Heart left ventricle (tissue), 16 donors: ENCODE results near the gene KREMEN1. TPM values are rescaled to one million over a fixed set of nuclear protein-coding genes. Genes with fewer than 3 reads are reported as not detected.

Experiments used
- ATAC-seq, 4 donors: fragments of 200-7000 bp; cut with Tn5 transposase; one replicate each; pipeline ENCODE4 v1.9.1; 2020 to 2022; ENCODE audit warnings: moderate library complexity in 4 of 4, mild to moderate bottlenecking in 3 of 4, moderate number of reproducible peaks in 1 of 4
- DNase-seq, 5 donors: peaks; one replicate each; pipeline ENCODE4 v3.0.0-alpha.2; 2020
- H3K27ac ChIP-seq, 12 donors: fragments of 200-600 bp; sonication (generic) in 4 of 12; one replicate each; pipeline versions ENCODE4 v1.5.0 to v1.8.0; 2016 to 2022; ENCODE audit warnings: mild to moderate bottlenecking in 2 of 12
- H3K27me3 ChIP-seq, 9 donors: fragments of 200-600 bp; sonication (generic) in 2 of 9; one replicate each; pipeline versions ENCODE4 v1.5.1 to v1.8.0; 2016 to 2022; ENCODE audit warnings: mild to moderate bottlenecking in 3 of 9
- H3K36me3 ChIP-seq, 9 donors: fragments of 200-600 bp; sonication (generic) in 2 of 9; one replicate each; pipeline versions ENCODE4 v1.5.0 to v1.8.0; 2018 to 2022; ENCODE audit warnings: mild to moderate bottlenecking in 2 of 9
- H3K4me1 ChIP-seq, 12 donors: fragments of 200-600 bp; sonication (generic) in 4 of 12; one replicate each; pipeline versions ENCODE4 v1.5.0 to v1.8.0; 2016 to 2022; ENCODE audit warnings: mild to moderate bottlenecking in 3 of 12
- H3K4me3 ChIP-seq, 12 donors: fragments of 200-600 bp; sonication (generic) in 4 of 12; one replicate each; pipeline versions ENCODE4 v1.5.0 to v1.8.0; 2017 to 2022; ENCODE audit warnings: mild to moderate bottlenecking in 9 of 12, moderate library complexity in 4 of 12
- H3K9me3 ChIP-seq, 12 donors: fragments of 200-600 bp; sonication (generic) in 4 of 12; one replicate each; pipeline versions ENCODE4 v1.5.0 to v1.8.0; 2016 to 2022; ENCODE audit warnings: mild to moderate bottlenecking in 1 of 12
- CTCF ChIP-seq, 12 donors: fragments of 200-600 bp; sonication (generic) in 4 of 12; IDR thresholded peaks; one replicate each; pipeline versions ENCODE4 v1.5.0 to v1.8.0; 2018 to 2022; ENCODE audit warnings: antibody characterized with exemption in 12 of 12, mild to moderate bottlenecking in 5 of 12
- POLR2A ChIP-seq, 2 donors: fragments of 450-650 bp; IDR thresholded peaks; one replicate each; pipeline ENCODE4 v1.6.1; 2017; ENCODE audit warnings: antibody characterized with exemption in 2 of 2, mild to moderate bottlenecking in 2 of 2, moderate library complexity in 2 of 2
- WGBS, 4 donors: extraction: QIAGEN DNeasy Blood & Tissue Kit in 2 of 4; methylation state at CpG; one replicate each; pipeline versions ENCODE4 v1.1.5 to v1.1.7; 2013 to 2018; 5-methylcytosine and 5-hydroxymethylcytosine counted together
- intact Hi-C, 10 donors: fragments of 100-400 bp; cut with DNase I; formaldehyde crosslinking; loops; one replicate each; pipeline versions ENCODE4 v1.11.1 to v1.14.2; 2022
- polyA plus RNA-seq, 2 donors: library from polyadenylated mRNA; stranded (reverse); fragments of 200-250 nt; gene quantifications; one replicate each; pipeline ENCODE4 v1.2.3, GENCODE V29; 2013
- total RNA-seq, 9 donors: library from RNA; depleted of rRNA in 2 of 9; stranded (reverse); fragments of >200 nt in 2 of 9; fragmentation: NEBNext Ultra II Directional in 3 of 9; extraction: Animal tissue kit (Norgen Biotek cat#: 25700) in 3 of 9; gene quantifications; one replicate each; pipeline versions ENCODE4 v1.1.0 to v1.2.4, GENCODE V29; 2016 to 2023
- donor health status: ischemic (EF 13 %, LVEDD 7.1; RV severe dilation, severe dysfunction).
- donor health status: healthy with polysubstance abuse.
- donor health status: DM: no; HTN: yes; CAD: no.
- donor health status: DM: no; HTN: no; CAD: no.
- donor health status: ischemic (EF 25% LVEDD 6.9; RV normal size, moderate dysfunction).
- donor health status: ischemic (EF 25% LVEDD 5.7; RV mildly dilated, moderate dysfunction).
- donor health status: healthy.
- donor health status: DM: yes; HTN: yes; CAD: no.
- donor health status: ischemic (EF 35%, LVEDD 5.7; RV mildly dilated, moderate dysfunction).
- donor health status: nonischemic (EF 11% LVEDD 7.7; RV severe dilation, severe dysfunction).
- donor health status: DM: yes; HTN: yes; CAD: no.
- donor health status: PGD.
- donor health status: ischemic (EF 29% LVEDD 5.4; RV normal size, mild dysfunction).
- donor health status: nonischemic (EF 23%, LVEDD 6.1; RV moderate dilation, normal function).

KREMEN1 gene
- total and polyA plus RNA-seq, 11 donors: 24.3 to 67.8 (median 36.4) TPM

- H3K36me3 ChIP-seq: no peaks in the 10 kb centered on the region
- peak overlapping the region; percentile 8 to 85 (median 74) for H3K27ac ChIP-seq
- H3K9me3 ChIP-seq: no peaks in the 10 kb centered on the region
- H3K4me3 ChIP-seq: peak overlapping the region; percentile 22 to 60 (median 54)
- DNase-seq (peak; percentile 80 to 88 (median 83)), ATAC-seq (peak; percentile 77 to 90 (median 88))
- peaks cover 0 to 30% (median 15%) of the 10 kb centered on the region in 12 donors for H3K4me1 ChIP-seq
- intact Hi-C loops: loop anchor here in 5 of 10 donors (1.0 to 10.0 kb wide), 5 partner anchors 25 to 426 kb away; partner anchors contain the start of gene ZNRF3 (in 3 of the 5)
- TF ChIP-seq POLR2A (IDR thresholded peaks at IDR 0.05): no peak
- TF ChIP-seq CTCF (IDR thresholded peaks at IDR 0.05): no peak
- peaks cover 0 to 8% (median 0%) of the 10 kb centered on the region in 9 donors for H3K27me3 ChIP-seq
- 8 to 14% (median 9%) methylated on average over 21 to 32 of the region's 32 CpGs for WGBS, 4 donors
Measured at GRCh38 chr22:29030618-29031226, 42.1 kb upstream of the KREMEN1 start.

GRCh38 chr22:29031227-29032011 lies 41.4 kb upstream of the KREMEN1 start:
- H3K4me3 ChIP-seq: peak overlapping the region in 10 of 12 donors; percentile 34 to 60 (median 56)
- DNase-seq (peak in 4 of 5 donors; percentile 39 to 69 (median 50)), ATAC-seq (peak; percentile 59 to 85 (median 84))
- H3K36me3 ChIP-seq: no peaks in the 10 kb centered on the region
- H3K27ac ChIP-seq: peak overlapping the region; percentile 8 to 85 (median 74)
- peaks cover 0 to 8% (median 0%) of the 10 kb centered on the region in 9 donors for H3K27me3 ChIP-seq
- peak in 2 of 12 donors; percentile 7 to 9 for TF ChIP-seq CTCF (IDR thresholded peaks at IDR 0.05)
- TF ChIP-seq POLR2A (IDR thresholded peaks at IDR 0.05): no peak
- H3K9me3 ChIP-seq: no peaks in the 10 kb centered on the region
- intact Hi-C loops: loop anchor here in 4 of 10 donors (2.0 to 10.0 kb wide), 3 partner anchors 113 to 427 kb away; partner anchors contain the start of gene ZNRF3 (in 3 of the 4)
- WGBS, 4 donors: 47 to 59% (median 53%) methylated on average over 18 of the region's 18 CpGs
- H3K4me1 ChIP-seq: peaks cover 0 to 30% (median 15%) of the 10 kb centered on the region in 12 donors

GRCh38 chr22:29032014-29032475 lies 40.8 kb upstream of the KREMEN1 start:
- no peak overlapping the region for H3K4me3 ChIP-seq
- intact Hi-C loops: loop anchor here in 4 of 10 donors (10.0 kb wide), 2 partner anchors 147 to 427 kb away; partner anchors contain the start of gene ZNRF3 (in 3 of the 4)
- TF ChIP-seq POLR2A (IDR thresholded peaks at IDR 0.05): no peak
- no peak for TF ChIP-seq CTCF (IDR thresholded peaks at IDR 0.05)
- 80 to 86% (median 85%) methylated on average over 6 to 8 of the region's 8 CpGs for WGBS, 4 donors
- H3K9me3 ChIP-seq: no peaks in the 10 kb centered on the region
- peaks cover 0 to 8% (median 0%) of the 10 kb centered on the region in 9 donors for H3K27me3 ChIP-seq
- peaks cover 0 to 30% (median 15%) of the 10 kb centered on the region in 12 donors for H3K4me1 ChIP-seq
- H3K27ac ChIP-seq: peak overlapping the region; percentile 8 to 85 (median 74)
- no peaks in the 10 kb centered on the region for H3K36me3 ChIP-seq
- ATAC-seq: no peak
- DNase-seq: no peak
